Ovary (tissue), 3 donors: ENCODE results near the gene TLE7.

Source experiments
- CTCF ChIP-seq, 3 donors: fragments of 450-650 bp in 2 of 3; fragments of 200-600 bp in 1 of 3; IDR thresholded peaks; one replicate each; pipeline versions ENCODE4 v1.5.1 to v1.8.0; 2016 to 2022; ENCODE audit warnings: antibody characterized with exemption in 3 of 3, mild to moderate bottlenecking in 1 of 3
- EP300 ChIP-seq: sonication (generic); formaldehyde crosslinking; IDR thresholded peaks from one replicate; pipeline ENCODE4 v1.6.1; 2017; ENCODE audit warnings: antibody characterized with exemption
- POLR2A ChIP-seq: fragments of 450-650 bp; IDR thresholded peaks from one replicate; pipeline ENCODE4 v1.6.1; 2017; ENCODE audit warnings: antibody characterized with exemption, mild to moderate bottlenecking, moderate library complexity
- donor health status: DM: no; HTN: no; CAD: no.

- no peak for TF ChIP-seq CTCF (IDR thresholded peaks at IDR 0.05)
- no peak for TF ChIP-seq POLR2A
- no peak for TF ChIP-seq EP300
Measured at GRCh38 chr16:71472051-71472450, 30.2 kb upstream of the TLE7 start.
